Ascending aorta (tissue), 2 donors: ENCODE results near the gene ADAMTS2. TPM values are rescaled to one million over a fixed set of nuclear protein-coding genes. Genes with fewer than 3 reads are reported as not detected.

Source experiments
- DNase-seq, 2 donors: peaks; one replicate each; pipeline ENCODE4 v3.0.0-alpha.2; 2019; ENCODE audit warnings: low spot score in 2 of 2
- H3K27ac ChIP-seq, 2 donors: fragments of 200-600 bp; sonication (generic); one replicate each; pipeline ENCODE4 v1.5.1; 2016 to 2017; ENCODE audit warnings: mild to moderate bottlenecking in 1 of 2
- H3K27me3 ChIP-seq: fragments of 200-600 bp; sonication (generic); one replicate; pipeline ENCODE4 v1.5.1; 2017
- H3K36me3 ChIP-seq, 2 donors: fragments of 200-600 bp; sonication (generic); one replicate each; pipeline ENCODE4 v1.5.1; 2016
- H3K4me1 ChIP-seq, 2 donors: fragments of 200-600 bp; sonication (generic); one replicate each; pipeline ENCODE4 v1.5.1; 2016 to 2017; ENCODE audit warnings: mild to moderate bottlenecking in 1 of 2
- H3K4me3 ChIP-seq, 2 donors: fragments of 200-600 bp; sonication (generic); one replicate each; pipeline ENCODE4 v1.5.1; 2016 to 2017; ENCODE audit warnings: mild to moderate bottlenecking in 1 of 2
- H3K9me3 ChIP-seq, 2 donors: fragments of 200-600 bp; sonication (generic); one replicate each; pipeline ENCODE4 v1.5.1; 2016
- CTCF ChIP-seq, 3 experiments: fragments of 200-600 bp in 2 of 3; fragments of 450-650 bp in 1 of 3; sonication (generic) in 2 of 3; IDR thresholded peaks; one replicate each; pipeline ENCODE4 v1.5.1; 2016 to 2019; ENCODE audit warnings: antibody characterized with exemption in 3 of 3, mild to moderate bottlenecking in 1 of 3, moderate library complexity in 1 of 3
- intact Hi-C: fragments of 100-400 bp; cut with DNase I; formaldehyde crosslinking; loops from one replicate; pipeline ENCODE4 v1.15.1; 2023
- total RNA-seq: library from RNA; depleted of rRNA; stranded (reverse); fragments of >200 nt; gene quantifications from one replicate; pipeline ENCODE4 v1.1.0, GENCODE V29; 2016

Gene ADAMTS2
- total RNA-seq, 1 donor from 2014 or later: 51.0 TPM

GRCh38 chr5:179118756-179119414, 226.4 kb downstream of the ADAMTS2 start:
- Histone ChIP-seq H3K27me3 (no peaks in the 10 kb centered on the region), H3K27ac (no peak overlapping the region), H3K36me3 (peaks cover 0 to 16% of the 10 kb centered on the region in 2 donors), H3K4me3 (no peak overlapping the region), H3K9me3 (peaks cover 18 to 41% of the 10 kb centered on the region in 2 donors), H3K4me1 (no peaks in the 10 kb centered on the region)
- peak in 1 of 2 donors; percentile 21 for DNase-seq
- TF ChIP-seq CTCF (IDR thresholded peaks at IDR 0.05): no peak
- intact Hi-C loops: no loop called here

GRCh38 chr5:179118338-179118737, 226.9 kb downstream of the ADAMTS2 start:
- Histone ChIP-seq H3K36me3 (peaks cover 0 to 19% of the 10 kb centered on the region in 2 donors), H3K9me3 (peaks cover 23 to 46% of the 10 kb centered on the region in 2 donors), H3K27ac (no peak overlapping the region), H3K27me3 (no peaks in the 10 kb centered on the region), H3K4me3 (no peak overlapping the region), H3K4me1 (no peaks in the 10 kb centered on the region)
- intact Hi-C loops: no loop called here
- TF ChIP-seq CTCF (IDR thresholded peaks at IDR 0.05): no peak
- peak in 1 of 2 donors; percentile 2 for DNase-seq

- DNase-seq: no peak
- Histone ChIP-seq H3K4me3 (no peak overlapping the region), H3K27ac (no peak overlapping the region), H3K4me1 (no peaks in the 10 kb centered on the region), H3K27me3 (no peaks in the 10 kb centered on the region), H3K9me3 (peaks cover 39 to 64% of the 10 kb centered on the region in 2 donors), H3K36me3 (peaks cover 0 to 16% of the 10 kb centered on the region in 2 donors)
- no peak for TF ChIP-seq CTCF (IDR thresholded peaks at IDR 0.05)
- intact Hi-C loops: no loop called here
Observed at GRCh38 chr5:179115845-179116524, 229.3 kb downstream of the ADAMTS2 start.

- no peaks in the 10 kb centered on the region for H3K4me1 ChIP-seq
- no peak for DNase-seq
- no peaks in the 10 kb centered on the region for H3K27me3 ChIP-seq
- intact Hi-C loops: no loop called here
- peaks cover 0 to 14% of the 10 kb centered on the region in 2 donors for H3K36me3 ChIP-seq
- TF ChIP-seq CTCF (IDR thresholded peaks at IDR 0.05): no peak
- H3K27ac ChIP-seq: no peak overlapping the region
- H3K4me3 ChIP-seq: no peak overlapping the region
- H3K9me3 ChIP-seq: peaks cover 41 to 71% of the 10 kb centered on the region in 2 donors
Observed at GRCh38 chr5:179115307-179115706, 230.0 kb downstream of the ADAMTS2 start.

GRCh38 chr5:179114756-179115155, 230.5 kb downstream of the ADAMTS2 start:
- no peak overlapping the region for H3K27ac ChIP-seq
- no peak for TF ChIP-seq CTCF (IDR thresholded peaks at IDR 0.05)
- no peaks in the 10 kb centered on the region for H3K27me3 ChIP-seq
- no peak for DNase-seq
- H3K9me3 ChIP-seq: peaks cover 43 to 76% of the 10 kb centered on the region in 2 donors
- H3K4me1 ChIP-seq: no peaks in the 10 kb centered on the region
- intact Hi-C loops: no loop called here
- H3K36me3 ChIP-seq: peaks cover 0 to 14% of the 10 kb centered on the region in 2 donors
- no peak overlapping the region for H3K4me3 ChIP-seq
